ENCODE data around the gene TOE1.

DNA sequence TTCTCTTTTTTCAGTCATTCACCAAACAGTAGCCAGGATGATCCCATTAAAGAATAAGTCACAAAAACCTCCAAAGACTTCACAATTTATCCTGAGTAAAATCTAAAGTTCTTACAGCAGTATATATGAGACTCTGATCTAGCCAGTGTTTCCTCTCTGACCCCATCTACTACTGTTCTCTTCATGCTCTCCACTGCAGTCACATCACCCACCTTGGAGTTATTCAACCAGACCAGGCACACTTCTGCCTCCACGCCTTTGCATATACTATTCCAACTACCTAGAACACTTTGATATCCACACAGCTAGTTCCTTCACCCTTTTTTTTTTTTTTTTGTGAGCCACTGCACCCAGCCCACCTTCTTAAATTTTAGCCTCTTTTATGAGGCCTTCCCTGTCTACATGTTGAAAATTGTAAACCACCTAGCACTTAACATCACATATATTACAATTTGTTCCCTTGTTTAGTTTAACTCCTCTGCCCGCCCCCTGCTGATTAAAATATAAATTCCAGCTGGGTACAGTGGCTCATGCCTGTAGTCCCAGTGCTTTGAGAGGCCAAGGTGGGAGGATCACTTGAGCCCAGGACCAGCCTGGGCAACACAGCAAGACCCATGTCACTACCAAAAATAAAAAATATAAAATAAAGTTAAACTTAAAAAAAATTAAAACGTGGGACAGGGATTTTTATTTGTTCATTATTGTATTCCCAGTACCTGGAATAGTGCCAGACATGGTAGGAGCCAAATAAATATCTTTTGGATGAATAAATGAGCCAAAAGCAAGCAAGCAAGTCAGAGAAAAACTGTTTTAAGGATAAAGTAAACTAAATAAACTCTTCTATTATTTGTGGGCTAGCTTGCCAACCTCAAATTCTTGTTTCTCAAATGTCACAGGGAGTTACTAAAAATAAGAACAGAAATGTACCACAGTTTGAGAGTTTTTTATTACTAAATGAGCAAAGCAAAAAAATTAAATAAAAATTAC, 35.4 kb downstream of the TOE1 start:
- no peak for TF ChIP-seq EZH2 (IDR thresholded peaks at IDR 0.05)
- TF ChIP-seq POLR2AphosphoS5 (IDR thresholded peaks at IDR 0.05; ENCODE audit: borderline replicate concordance, low read depth, low read length) = no peak
- TF ChIP-seq FOXP2 (optimal IDR thresholded peaks at IDR 0.05; ENCODE audit: control extremely low read depth, extremely low read length, insufficient read depth) = no peak
